HAP-1 (cell line): Measurements from ENCODE around the gene PCDHGC4.

Experiments
- DNase-seq, 2 experiments: peaks; one replicate each; pipeline ENCODE4 v3.0.0-alpha.2; 2016 to 2020; ENCODE audit warnings: low spot score in 2 of 2
- H3K27me3 ChIP-seq: fragments of 250-450 bp; sonication (Bioruptor Pico); 2 replicates; pipeline ENCODE4 v1.5.1; 2020; ENCODE audit warnings: low read depth, mild to moderate bottlenecking, moderate library complexity
- H3K36me3 ChIP-seq: fragments of 250-450 bp; sonication (Bioruptor Pico); replicated peaks from 2 replicates; pipeline ENCODE4 v1.5.1; 2020; ENCODE audit warnings: mild to moderate bottlenecking
- H3K4me1 ChIP-seq: fragments of 250-450 bp; sonication (Bioruptor Pico); 2 replicates; pipeline ENCODE4 v1.5.1; 2020; ENCODE audit warnings: mild to moderate bottlenecking
- H3K4me3 ChIP-seq: fragments of 250-450 bp; sonication (Bioruptor Pico); 2 replicates; pipeline ENCODE4 v1.5.1; 2020; ENCODE audit warnings: mild to moderate bottlenecking, moderate library complexity
- H3K9me3 ChIP-seq: fragments of 250-450 bp; sonication (Bioruptor Pico); 2 replicates; pipeline ENCODE4 v1.5.1; 2020; ENCODE audit warnings: mild to moderate bottlenecking, moderate library complexity
- in situ Hi-C: fragments of 300-500 bp; cut with MboI; formaldehyde crosslinking; loops from 3 replicates; pipeline ENCODE4 v1.14.3; 2020; ENCODE audit warnings: low sequenced_read_pairs, inconsistent platforms, mixed read lengths

Gene PCDHGC4

GRCh38 chr5:141483902-141484301, 928 bp upstream of the PCDHGC4 start:
- Histone ChIP-seq H3K4me1 (no peaks in the 10 kb centered on the region; the same call in 1 of the 2 replicates), H3K27me3 (no peaks in the 10 kb centered on the region), H3K9me3 (no peaks in the 10 kb centered on the region), H3K4me3 (no peak overlapping the region), H3K36me3 (no peaks in the 10 kb centered on the region)
- in situ Hi-C loops: no loop called here
- DNase-seq: no peak

GRCh38 chr5:141484310-141484640, 555 bp upstream of the PCDHGC4 start:
- in situ Hi-C loops: no loop called here
- Histone ChIP-seq H3K36me3 (no peaks in the 10 kb centered on the region), H3K4me1 (no peaks in the 10 kb centered on the region; the same call in 1 of the 2 replicates), H3K27me3 (no peaks in the 10 kb centered on the region), H3K4me3 (no peak overlapping the region), H3K9me3 (no peaks in the 10 kb centered on the region)
- no peak for DNase-seq

GRCh38 chr5:141485321-141486055, 658 bp downstream of the PCDHGC4 start:
- no peak overlapping the region for H3K4me3 ChIP-seq
- no peaks in the 10 kb centered on the region for H3K27me3 ChIP-seq
- in situ Hi-C loops: no loop called here
- no peaks in the 10 kb centered on the region for H3K9me3 ChIP-seq
- no peaks in the 10 kb centered on the region for H3K36me3 ChIP-seq
- H3K4me1 ChIP-seq: no peaks in the 10 kb centered on the region; the same call in 1 of the 2 replicates
- no peak for DNase-seq

DNA sequence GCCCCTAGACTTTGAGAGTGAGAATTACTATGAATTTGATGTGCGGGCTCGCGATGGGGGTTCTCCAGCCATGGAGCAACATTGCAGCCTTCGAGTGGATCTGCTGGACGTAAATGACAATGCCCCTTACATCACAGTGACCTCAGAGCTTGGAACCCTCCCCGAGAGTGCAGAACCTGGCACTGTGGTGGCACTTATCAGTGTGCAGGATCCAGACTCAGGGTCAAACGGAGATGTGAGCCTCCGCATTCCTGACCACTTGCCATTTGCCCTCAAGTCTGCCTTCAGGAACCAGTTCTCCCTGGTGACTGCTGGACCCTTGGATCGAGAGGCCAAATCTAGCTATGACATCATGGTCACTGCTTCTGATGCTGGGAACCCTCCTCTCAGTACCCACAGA, 1.3 kb downstream of the PCDHGC4 start:
- in situ Hi-C loops: no loop called here
- Histone ChIP-seq H3K36me3 (no peaks in the 10 kb centered on the region), H3K4me1 (no peaks in the 10 kb centered on the region; the same call in 1 of the 2 replicates), H3K27me3 (no peaks in the 10 kb centered on the region), H3K4me3 (no peak overlapping the region), H3K9me3 (no peaks in the 10 kb centered on the region)
- DNase-seq: no peak

DNA sequence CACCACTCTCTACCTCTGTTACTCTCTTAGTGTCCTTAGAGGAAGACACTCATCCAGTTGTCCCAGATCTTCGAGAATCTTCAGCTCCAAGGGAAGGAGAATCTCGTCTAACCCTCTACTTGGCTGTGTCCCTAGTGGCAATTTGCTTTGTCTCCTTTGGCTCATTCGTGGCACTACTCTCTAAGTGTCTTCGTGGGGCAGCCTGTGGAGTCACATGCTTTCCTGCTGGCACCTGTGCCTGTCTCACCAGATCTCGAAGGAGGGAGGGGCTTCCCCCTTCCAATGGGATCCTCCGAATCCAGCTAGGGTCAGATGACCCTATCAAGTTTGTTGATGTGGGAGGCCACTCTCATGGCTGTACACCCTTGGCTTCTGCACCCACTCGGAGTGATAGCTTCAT, 2.3 kb downstream of the PCDHGC4 start:
- no peaks in the 10 kb centered on the region for H3K27me3 ChIP-seq
- no peaks in the 10 kb centered on the region for H3K36me3 ChIP-seq
- in situ Hi-C loops: no loop called here
- DNase-seq: no peak
- no peaks in the 10 kb centered on the region for H3K9me3 ChIP-seq
- H3K4me1 ChIP-seq: no peaks in the 10 kb centered on the region; the same call in 1 of the 2 replicates
- H3K4me3 ChIP-seq: no peak overlapping the region

GRCh38 chr5:141488591-141489561, 4.0 kb downstream of the PCDHGC4 start, which contains the start of gene PCDHGC5:
Gene PCDHGC5, plus strand, starts transcription at chr5:141489081. Its CDS starts 160 bp downstream, at chr5:141489241.
- Histone ChIP-seq H3K27me3 (no peaks in the 10 kb centered on the region), H3K9me3 (no peaks in the 10 kb centered on the region), H3K4me1 (no peaks in the 10 kb centered on the region; the same call in 1 of the 2 replicates), H3K36me3 (no peaks in the 10 kb centered on the region), H3K4me3 (no peak within 1 kb of the TSS)
- no peak for DNase-seq
- in situ Hi-C loops: no loop called here

- no peaks in the 10 kb centered on the region for H3K36me3 ChIP-seq
- in situ Hi-C loops: no loop called here
- no peaks in the 10 kb centered on the region for H3K4me1 ChIP-seq
- DNase-seq: no peak
- no peak overlapping the region for H3K4me3 ChIP-seq
- no peaks in the 10 kb centered on the region for H3K9me3 ChIP-seq
- no peaks in the 10 kb centered on the region for H3K27me3 ChIP-seq
Measured at GRCh38 chr5:141489841-141490240, 5.0 kb downstream of the PCDHGC4 start.

GRCh38 chr5:141490271-141490670, 5.4 kb downstream of the PCDHGC4 start:
- Histone ChIP-seq H3K27me3 (no peaks in the 10 kb centered on the region), H3K4me1 (no peaks in the 10 kb centered on the region), H3K4me3 (no peak overlapping the region), H3K9me3 (no peaks in the 10 kb centered on the region), H3K36me3 (no peaks in the 10 kb centered on the region)
- no peak for DNase-seq
- in situ Hi-C loops: no loop called here

GRCh38 chr5:141490771-141491170, 5.9 kb downstream of the PCDHGC4 start:
- DNase-seq: no peak
- no peaks in the 10 kb centered on the region for H3K4me1 ChIP-seq
- in situ Hi-C loops: no loop called here
- no peak overlapping the region for H3K4me3 ChIP-seq
- no peaks in the 10 kb centered on the region for H3K27me3 ChIP-seq
- no peaks in the 10 kb centered on the region for H3K36me3 ChIP-seq
- no peaks in the 10 kb centered on the region for H3K9me3 ChIP-seq

- no peaks in the 10 kb centered on the region for H3K4me1 ChIP-seq
- in situ Hi-C loops: no loop called here
- no peaks in the 10 kb centered on the region for H3K27me3 ChIP-seq
- no peaks in the 10 kb centered on the region for H3K36me3 ChIP-seq
- no peak for DNase-seq
- H3K4me3 ChIP-seq: no peak overlapping the region
- no peaks in the 10 kb centered on the region for H3K9me3 ChIP-seq
Measured at GRCh38 chr5:141491323-141492167, 6.7 kb downstream of the PCDHGC4 start.

DNA sequence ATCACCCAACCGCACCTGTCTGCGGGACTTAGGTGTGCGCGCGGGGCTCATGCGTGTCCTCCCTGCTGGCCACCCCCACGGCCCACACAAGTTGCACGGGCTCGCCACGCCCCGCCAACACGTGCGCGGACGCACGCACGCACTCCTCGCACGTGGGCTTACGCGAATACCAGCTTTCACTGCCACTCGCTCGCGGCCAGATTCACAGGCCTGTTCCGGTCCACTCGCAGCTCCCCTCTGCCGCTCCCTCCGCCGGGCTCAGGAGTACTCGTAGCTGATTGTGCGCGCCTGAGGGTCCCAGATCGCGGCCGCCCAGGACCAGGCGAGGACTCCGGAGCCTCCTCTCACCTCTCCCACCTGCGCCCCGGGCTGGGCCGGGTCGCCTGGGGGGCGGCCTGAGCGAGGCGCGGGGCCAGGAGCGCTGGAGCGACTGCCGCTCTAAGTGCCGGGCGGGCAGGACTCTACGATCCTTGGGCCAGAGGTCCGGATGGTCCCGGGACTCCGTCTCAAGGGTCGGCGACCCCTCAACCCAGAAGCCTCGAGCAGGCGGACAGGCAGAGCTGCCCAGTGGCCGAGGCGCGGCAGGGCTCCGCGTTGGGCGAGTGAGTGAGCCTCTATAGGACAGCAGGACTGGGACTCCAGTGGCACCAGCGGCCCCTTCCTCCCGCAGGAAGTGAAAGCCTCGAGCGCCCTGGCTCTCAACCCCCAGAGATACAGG, 7.5 kb downstream of the PCDHGC4 start:
- no peak for DNase-seq
- Histone ChIP-seq H3K36me3 (no peaks in the 10 kb centered on the region), H3K4me1 (no peaks in the 10 kb centered on the region), H3K27me3 (no peaks in the 10 kb centered on the region), H3K4me3 (no peak overlapping the region), H3K9me3 (no peaks in the 10 kb centered on the region)
- in situ Hi-C loops: no loop called here

- no peaks in the 10 kb centered on the region for H3K36me3 ChIP-seq
- H3K27me3 ChIP-seq: no peaks in the 10 kb centered on the region
- no peak for DNase-seq
- H3K9me3 ChIP-seq: no peaks in the 10 kb centered on the region
- no peak overlapping the region for H3K4me3 ChIP-seq
- H3K4me1 ChIP-seq: no peaks in the 10 kb centered on the region
- in situ Hi-C loops: no loop called here
Measured at GRCh38 chr5:141493500-141494422, 8.9 kb downstream of the PCDHGC4 start.
